ENCODE results near the gene MFN1. TPM values are rescaled to one million over a fixed set of nuclear protein-coding genes. Genes with fewer than 3 reads are reported as not detected.

Gene MFN1
- total RNA-seq: 58.2 and 62.9 TPM in 2 replicates

DNA sequence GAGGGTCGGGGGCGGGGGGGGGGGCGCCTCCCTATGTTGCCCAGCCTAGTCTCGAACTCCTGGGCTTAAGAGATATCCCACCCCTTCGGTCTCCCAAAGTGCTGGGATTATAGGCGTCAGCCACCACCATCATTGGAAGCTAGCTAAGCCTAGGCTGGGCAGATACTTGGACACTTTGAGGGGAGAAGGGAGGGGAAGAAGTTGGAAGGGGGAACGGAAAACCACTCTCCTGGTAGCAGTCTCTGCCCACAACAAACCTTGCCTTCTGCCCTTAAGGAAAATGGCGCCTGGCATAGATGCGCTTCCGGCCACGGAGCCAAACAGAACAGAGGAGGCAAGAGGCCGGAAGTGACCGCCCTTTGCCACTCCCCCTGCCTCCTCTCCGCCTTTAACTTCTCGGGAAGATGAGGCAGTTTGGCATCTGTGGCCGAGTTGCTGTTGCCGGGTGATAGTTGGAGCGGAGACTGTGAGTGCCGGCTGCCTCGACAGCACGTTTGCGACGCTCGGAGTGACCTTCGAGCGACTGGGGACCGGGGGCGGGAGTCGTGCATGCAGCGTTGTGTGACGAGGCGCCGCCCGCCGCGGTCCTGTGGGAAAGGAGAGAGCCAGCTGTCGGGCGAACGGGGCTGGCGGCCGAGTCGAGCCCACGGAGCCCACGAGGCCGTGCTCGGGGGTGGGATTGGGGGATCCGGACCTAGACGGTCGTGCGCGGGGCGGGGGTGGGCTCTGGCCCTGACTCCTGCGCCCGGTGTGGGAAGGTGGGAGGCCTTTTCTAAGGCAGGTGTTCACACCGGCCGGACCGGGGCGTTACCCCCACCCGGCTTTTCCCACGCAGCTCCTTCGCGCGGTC, at the start of gene MFN1:
Gene MFN1, plus strand, starts transcription at position 365 of the 850 bp plus-strand sequence. CDS start 1,143 bp downstream, outside the sequence.

DNA sequence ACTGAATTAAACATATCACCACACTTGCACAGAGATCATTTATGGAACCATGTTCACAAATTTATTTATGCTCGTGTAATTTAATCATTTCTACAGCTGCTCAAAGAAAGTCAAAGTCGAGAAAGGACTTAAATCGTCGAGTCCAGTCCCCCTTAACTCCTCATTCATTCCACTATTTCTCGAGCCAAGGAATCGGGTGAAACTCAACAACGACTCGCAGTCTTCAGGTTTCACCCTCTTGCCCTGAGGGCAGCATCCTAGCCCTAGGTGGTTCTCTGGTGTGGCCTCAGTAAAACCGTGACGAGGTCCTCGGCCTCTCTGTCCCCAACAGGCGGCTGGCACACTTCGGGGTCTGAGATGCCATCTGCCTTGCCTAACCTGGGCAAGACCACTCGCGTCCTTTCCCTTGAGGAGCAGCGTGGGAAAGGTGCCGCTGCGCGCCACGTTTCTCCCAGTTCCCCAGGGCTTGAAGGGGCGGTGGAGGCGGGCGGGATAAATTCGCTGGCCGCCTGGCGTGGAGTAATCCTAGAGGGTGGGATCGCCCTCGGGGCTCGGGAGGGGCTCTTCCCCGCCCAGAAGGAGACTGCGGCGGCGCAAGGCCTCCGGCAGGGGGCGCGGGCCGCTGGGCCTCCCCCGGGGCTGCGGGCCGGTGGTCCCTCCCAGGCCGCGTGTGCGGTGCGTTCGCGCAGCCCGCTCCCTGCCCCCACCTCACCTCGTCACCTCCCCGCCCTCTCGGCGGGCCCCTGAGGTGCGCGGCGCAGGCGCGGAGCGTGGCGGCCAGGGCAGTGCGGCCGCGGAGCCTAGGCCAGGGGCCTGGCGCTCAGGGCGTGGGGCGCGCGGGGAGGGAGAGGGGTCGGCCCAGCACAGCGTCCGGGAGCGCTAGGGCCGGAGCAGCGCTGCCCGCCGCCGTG, 25.0 kb upstream of the MFN1 start, which contains the start of gene ZNF639:
Gene ZNF639, plus strand, starts transcription at position 746 of the 911 bp plus-strand sequence. CDS start 5,263 bp downstream, outside the sequence.

Other genes with a start within 250 kb of the MFN1 start
- gene PIK3CA, start 199.4 kb upstream of the MFN1 start, total RNA-seq: 42.8 and 46.5 TPM in 2 replicates
- 1.2 and 1.5 TPM in 2 replicates for gene KCNMB3, start 96.6 kb upstream of the MFN1 start, total RNA-seq
- gene ZNF639, start 24.7 kb upstream of the MFN1 start, total RNA-seq: 55.7 and 56.6 TPM in 2 replicates
- gene GNB4, start 103.8 kb downstream of the MFN1 start, total RNA-seq: 62.5 and 103 TPM in 2 replicates
- 65.1 and 140 TPM in 2 replicates for gene ACTL6A, start 215.2 kb downstream of the MFN1 start, total RNA-seq

Measured in uterine smooth muscle cell (primary cell).